GM12878 (cell line): Measurements from ENCODE around the gene PRRT4. TPM values are rescaled to one million over a fixed set of nuclear protein-coding genes. Genes with fewer than 3 reads are reported as not detected.

Source experiments
- ATAC-seq: fragments of 200-7000 bp; cut with Tn5 transposase; 3 replicates; pipeline ENCODE4 v1.9.1; 2020; ENCODE audit warnings: mild to moderate bottlenecking, moderate library complexity
- BruUV-seq: library from RNA; stranded (reverse); fragments of 400-500 nt; replicated peaks from 2 replicates; lab custom pipeline; 2021; lab: Mats Ljungman, UMichigan
- CTCF ChIA-PET: fragments of 300-600 bp; sonication (Branson Sonifier 250); formaldehyde crosslinking; extraction: SDS; loops from one replicate; lab custom pipeline; 2021; ENCODE audit warnings: inconsistent platforms; lab: Yijun Ruan, JAX
- POLR2A ChIA-PET: fragments of 350-600 bp; formaldehyde crosslinking; extraction: SDS; loops from one replicate; lab custom pipeline; 2021; ENCODE audit warnings: inconsistent platforms; lab: Charles Lee
- RAD21 ChIA-PET: fragments of 300-600 bp; sonication (Branson Sonifier 250); formaldehyde crosslinking; loops from one replicate; lab custom pipeline; 2023; ENCODE audit warnings: antibody characterized with exemption; ENCODE audit not compliant: unreplicated experiment; lab: Charles Lee
- SMC1A ChIA-PET: fragments of 300-600 bp; sonication (Branson Sonifier 250); formaldehyde crosslinking; loops from one replicate; lab custom pipeline; 2023; ENCODE audit not compliant: unreplicated experiment, uncharacterized antibody; lab: Charles Lee
- DNase-seq: peaks from one replicate; pipeline ENCODE4 v3.0.0-alpha.2; 2011; ENCODE audit warnings: low read depth, low spot score
- FAIRE-seq: peaks from 3 replicates; lab custom pipeline; 2011; peaks lifted over from hg19 to GRCh38; lab: Jason Lieb, UNC
- H2AFZ ChIP-seq: 2 replicates; pipeline ENCODE4 v1.6.0; 2011; ENCODE audit warnings: low read depth, low read length, control low read depth; ENCODE audit not compliant: control insufficient read depth
- H3K27ac ChIP-seq: 2 replicates; pipeline ENCODE4 v1.5.1; 2011; ENCODE audit warnings: control low read depth; ENCODE audit not compliant: control insufficient read depth, insufficient read depth
- H3K27me3 ChIP-seq, 2 experiments: replicated peaks in 1 of 2; 2 replicates each; pipeline versions ENCODE4 v1.6.0 to v1.6.1; 2011; ENCODE audit warnings: low read length in 1 of 2; ENCODE audit not compliant: control insufficient read depth in 2 of 2, insufficient read depth in 2 of 2
- H3K36me3 ChIP-seq, 2 experiments: 2 replicates each; pipeline ENCODE4 v1.5.1; 2011; ENCODE audit warnings: low read length in 1 of 2; ENCODE audit not compliant: control insufficient read depth in 2 of 2, insufficient read depth in 2 of 2
- H3K4me1 ChIP-seq: 2 replicates; pipeline ENCODE4 v1.6.1; 2011; ENCODE audit warnings: mild to moderate bottlenecking, low read length, moderate library complexity, mixed read lengths; ENCODE audit not compliant: control insufficient read depth, insufficient read depth
- H3K4me2 ChIP-seq: 2 replicates; pipeline ENCODE4 v1.6.0; 2011; ENCODE audit warnings: control low read depth; ENCODE audit not compliant: control insufficient read depth, insufficient read depth
- H3K4me3 ChIP-seq: fragments of 200-600 bp; sonication (generic); 2 replicates; pipeline ENCODE4 v1.5.1; 2016
- H3K79me2 ChIP-seq: 2 replicates; pipeline ENCODE4 v1.6.0; 2011; ENCODE audit warnings: low read length; ENCODE audit not compliant: control insufficient read depth, insufficient read depth
- H3K9ac ChIP-seq: 2 replicates; pipeline ENCODE4 v1.8.0; 2011; ENCODE audit warnings: low read length, control low read depth, mixed read lengths; ENCODE audit not compliant: control insufficient read depth, insufficient read depth
- H3K9me3 ChIP-seq: replicated peaks from 3 replicates; pipeline ENCODE4 v1.5.1; 2011; ENCODE audit warnings: mild to moderate bottlenecking, low read length; ENCODE audit not compliant: control insufficient read depth, insufficient read depth
- H4K20me1 ChIP-seq: 2 replicates; pipeline ENCODE4 v1.6.0; 2011; ENCODE audit not compliant: control insufficient read depth, insufficient read depth
- CBFB ChIP-seq: IDR thresholded peaks from 2 replicates; pipeline ENCODE4 v1.6.1; 2016; ENCODE audit warnings: antibody characterized with exemption, low read depth
- CBX3 ChIP-seq: fragments of 200-600 bp; sonication (generic); IDR thresholded peaks from 2 replicates; pipeline ENCODE4 v1.6.1; 2016; ENCODE audit warnings: low read depth, borderline replicate concordance
- CBX5 ChIP-seq: sonication (generic); IDR thresholded peaks from 2 replicates; pipeline ENCODE4 v1.6.1; 2016; ENCODE audit warnings: low read depth, moderate library complexity, mild to moderate bottlenecking, inconsistent platforms
- CHD2 ChIP-seq: IDR thresholded peaks from 2 replicates; pipeline ENCODE4 v1.6.1; 2011; ENCODE audit warnings: low read depth, low read length, improper control_type of control experiment, borderline replicate concordance
- IKZF2 ChIP-seq, 2 experiments: fragments of 450-650 bp; IDR thresholded peaks; 2 replicates each; pipeline ENCODE4 v1.6.1; 2017; ENCODE audit warnings: mild to moderate bottlenecking in 2 of 2, moderate library complexity in 2 of 2
- JUNB ChIP-seq: IDR thresholded peaks from 2 replicates; pipeline ENCODE4 v1.6.1; 2016; ENCODE audit warnings: antibody characterized with exemption, mild to moderate bottlenecking
- NR2C1 ChIP-seq: fragments of 450-650 bp; IDR thresholded peaks from 2 replicates; pipeline ENCODE4 v1.6.1; 2017; ENCODE audit warnings: antibody characterized with exemption, mild to moderate bottlenecking, moderate library complexity
- NR2C2 ChIP-seq: IDR thresholded peaks from 2 replicates; pipeline ENCODE4 v1.6.1; 2011; ENCODE audit warnings: borderline replicate concordance, low read depth; ENCODE audit not compliant: control insufficient read depth, insufficient read length
- PAX5 ChIP-seq: IDR thresholded peaks from 2 replicates; pipeline ENCODE4 v1.6.1; 2011; ENCODE audit warnings: low read depth, low read length, borderline replicate concordance
- POLR2A ChIP-seq: IDR thresholded peaks from 2 replicates; pipeline ENCODE4 v1.6.1; 2011; ENCODE audit warnings: low read depth, mild to moderate bottlenecking, low read length
- SIX5 ChIP-seq: IDR thresholded peaks from 2 replicates; pipeline ENCODE4 v1.6.1; 2011; ENCODE audit warnings: mild to moderate bottlenecking, low read depth, low read length, moderate library complexity; ENCODE audit not compliant: severe bottlenecking
- WGBS: methylation state at CpG from one replicate; pipeline ENCODE4 v1.1.6; 2016; ENCODE audit warnings: low lambda C conversion rate; ENCODE audit not compliant: insufficient replicate concordance, insufficient coverage; ENCODE audit errors: missing lambda C conversion rate; 5-methylcytosine and 5-hydroxymethylcytosine counted together
- in situ Hi-C: fragments of 300-500 bp; cut with MboI; formaldehyde crosslinking; loops from 9 replicates; pipeline ENCODE4 v1.14.3; 2018; ENCODE audit warnings: mixed read lengths
- intact Hi-C: fragments of 100-400 bp; cut with micrococcal nuclease; formaldehyde crosslinking; loops from one replicate; pipeline ENCODE4 v1.14.2; 2022; ENCODE audit not compliant: unreplicated experiment
- polyA plus RNA-seq, 11 experiments: library from polyadenylated mRNA; depleted of rRNA in 4 of 11; unstranded in 6 of 11; stranded (reverse) in 5 of 11; fragments of >200 nt; fragmentation: Nextera tagmentation in 4 of 11; fragmentation: Illumina TruSeq in 1 of 11; extraction: Ambion mirVana in 4 of 11; extraction: Trizol in 1 of 11; gene quantifications; 1 replicate in 1 of 11; 2 replicates in 10 of 11; pipeline versions ENCODE4 v1.2.1 to v1.2.3, GENCODE V29; 2011 to 2016; ENCODE audit warnings: inconsistent platforms in 2 of 11, missing spikeins in 2 of 11, low read depth in 1 of 11
- total RNA-seq, 4 experiments: library from RNA; depleted of rRNA in 3 of 4; stranded (reverse); fragments of >200 nt in 3 of 4; fragmentation: Illumina TruSeq in 1 of 4; extraction: Trizol in 1 of 4; gene quantifications; 2 replicates each; pipeline versions ENCODE4 v1.2.1 to v1.2.3, GENCODE V29; 2013 to 2021
- TF ChIP-seq, protein P1 (sequence below): fragments of 450-650 bp; IDR thresholded peaks from 2 replicates; pipeline ENCODE4 v1.6.1; 2014; ENCODE audit warnings: mild to moderate bottlenecking
- TF ChIP-seq, protein P2 (sequence below): fragments of 450-650 bp; formaldehyde crosslinking; IDR thresholded peaks from 2 replicates; pipeline ENCODE4 v1.5.0; 2022; ENCODE audit warnings: mild to moderate bottlenecking, missing genetic modification characterization
- TF ChIP-seq, protein P3 (sequence below): fragments of 450-650 bp; IDR thresholded peaks from 2 replicates; pipeline ENCODE4 v1.6.1; 2017; ENCODE audit warnings: antibody characterized with exemption, mild to moderate bottlenecking, moderate library complexity
- TF ChIP-seq, protein P4 (sequence below): fragments of 450-650 bp; IDR thresholded peaks from 2 replicates; pipeline ENCODE4 v1.6.1; 2016; ENCODE audit warnings: mild to moderate bottlenecking

The PRRT4 gene
- total and polyA plus RNA-seq, 10 of the 15 experiments (the other 5 are each of a cell fraction or from before 2014, with no cell fraction given) = not detected

DNA sequence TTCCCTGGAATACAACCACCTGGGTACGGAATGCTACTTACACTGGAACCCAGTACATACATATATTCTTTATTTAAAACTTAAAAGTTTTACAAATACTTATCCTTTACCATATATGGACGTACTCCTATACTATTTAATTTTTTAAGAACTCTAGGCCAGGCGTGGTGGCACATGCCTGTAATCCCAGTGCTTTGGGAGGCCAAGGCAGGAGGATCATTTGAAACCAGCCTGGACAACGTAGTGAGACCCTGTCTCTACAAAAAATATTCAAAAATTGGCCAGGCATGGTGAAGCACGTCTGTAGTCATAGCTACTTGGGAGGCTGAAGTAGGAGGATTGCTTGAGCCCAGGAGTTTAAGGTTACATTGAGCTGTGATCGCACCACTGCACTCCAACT lies 19.8 kb downstream of the PRRT4 start (continued):
- TF ChIP-seq, protein P1, sequence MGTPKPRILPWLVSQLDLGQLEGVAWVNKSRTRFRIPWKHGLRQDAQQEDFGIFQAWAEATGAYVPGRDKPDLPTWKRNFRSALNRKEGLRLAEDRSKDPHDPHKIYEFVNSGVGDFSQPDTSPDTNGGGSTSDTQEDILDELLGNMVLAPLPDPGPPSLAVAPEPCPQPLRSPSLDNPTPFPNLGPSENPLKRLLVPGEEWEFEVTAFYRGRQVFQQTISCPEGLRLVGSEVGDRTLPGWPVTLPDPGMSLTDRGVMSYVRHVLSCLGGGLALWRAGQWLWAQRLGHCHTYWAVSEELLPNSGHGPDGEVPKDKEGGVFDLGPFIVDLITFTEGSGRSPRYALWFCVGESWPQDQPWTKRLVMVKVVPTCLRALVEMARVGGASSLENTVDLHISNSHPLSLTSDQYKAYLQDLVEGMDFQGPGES = no peak
- TF ChIP-seq POLR2A (no peak), CHD2 (no peak)

DNA sequence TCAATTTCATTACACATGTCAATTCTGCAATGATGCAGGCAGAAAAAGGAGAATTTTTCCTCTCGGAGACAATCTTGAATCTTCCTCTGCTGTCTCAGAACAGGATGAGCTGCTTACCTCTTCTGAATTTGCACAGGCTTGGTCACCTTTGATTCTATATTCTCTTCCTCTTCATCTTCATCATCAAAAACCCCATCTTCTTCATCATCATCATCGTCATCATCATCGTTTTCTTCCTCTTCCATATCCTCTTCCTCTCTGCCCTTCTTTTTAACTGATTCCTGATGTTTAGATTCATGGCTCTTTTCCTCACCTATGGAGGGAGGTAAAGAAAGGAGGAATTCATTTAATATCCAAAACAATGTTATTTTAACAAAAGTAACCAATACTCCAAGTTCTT lies 25.8 kb downstream of the PRRT4 start:
- Histone ChIP-seq H3K4me1 (no peaks in the 10 kb centered on the region), H3K9me3 (no peaks in the 10 kb centered on the region), H3K9ac (no peak overlapping the region), H3K36me3 (peaks cover 6 to 16% of the 10 kb centered on the region in 2 experiments), H3K4me3 (no peak overlapping the region), H3K27ac (no peak overlapping the region), H4K20me1 (no peaks in the 10 kb centered on the region), H3K79me2 (peaks cover 1% of the 10 kb centered on the region), H3K4me2 (no peak overlapping the region), H2AFZ (no peak overlapping the region), H3K27me3 (no peaks in the 10 kb centered on the region)
- RAD21 ChIA-PET = interaction anchor here (0.6 kb wide), 1 partner anchor 787 kb away, joined by 3 read pairs; no protein-coding TSS in a partner anchor
- FAIRE-seq (no peak), ATAC-seq (no peak), DNase-seq (no peak)
- 97% methylated on average over 3 of the region's 3 CpGs for WGBS
- SMC1A ChIA-PET = no interaction called here
- CTCF ChIA-PET = no interaction called here
- in situ Hi-C loops = no loop called here
- no TSS peak for BruUV-seq
- POLR2A ChIA-PET = no interaction called here
- intact Hi-C loops = no loop called here
- no peak for TF ChIP-seq CBX3
- TF ChIP-seq, protein P2, sequence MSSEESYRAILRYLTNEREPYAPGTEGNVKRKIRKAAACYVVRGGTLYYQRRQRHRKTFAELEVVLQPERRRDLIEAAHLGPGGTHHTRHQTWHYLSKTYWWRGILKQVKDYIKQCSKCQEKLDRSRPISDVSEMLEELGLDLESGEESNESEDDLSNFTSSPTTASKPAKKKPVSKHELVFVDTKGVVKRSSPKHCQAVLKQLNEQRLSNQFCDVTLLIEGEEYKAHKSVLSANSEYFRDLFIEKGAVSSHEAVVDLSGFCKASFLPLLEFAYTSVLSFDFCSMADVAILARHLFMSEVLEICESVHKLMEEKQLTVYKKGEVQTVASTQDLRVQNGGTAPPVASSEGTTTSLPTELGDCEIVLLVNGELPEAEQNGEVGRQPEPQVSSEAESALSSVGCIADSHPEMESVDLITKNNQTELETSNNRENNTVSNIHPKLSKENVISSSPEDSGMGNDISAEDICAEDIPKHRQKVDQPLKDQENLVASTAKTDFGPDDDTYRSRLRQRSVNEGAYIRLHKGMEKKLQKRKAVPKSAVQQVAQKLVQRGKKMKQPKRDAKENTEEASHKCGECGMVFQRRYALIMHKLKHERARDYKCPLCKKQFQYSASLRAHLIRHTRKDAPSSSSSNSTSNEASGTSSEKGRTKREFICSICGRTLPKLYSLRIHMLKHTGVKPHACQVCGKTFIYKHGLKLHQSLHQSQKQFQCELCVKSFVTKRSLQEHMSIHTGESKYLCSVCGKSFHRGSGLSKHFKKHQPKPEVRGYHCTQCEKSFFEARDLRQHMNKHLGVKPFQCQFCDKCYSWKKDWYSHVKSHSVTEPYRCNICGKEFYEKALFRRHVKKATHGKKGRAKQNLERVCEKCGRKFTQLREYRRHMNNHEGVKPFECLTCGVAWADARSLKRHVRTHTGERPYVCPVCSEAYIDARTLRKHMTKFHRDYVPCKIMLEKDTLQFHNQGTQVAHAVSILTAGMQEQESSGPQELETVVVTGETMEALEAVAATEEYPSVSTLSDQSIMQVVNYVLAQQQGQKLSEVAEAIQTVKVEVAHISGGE (CRISPR knock-in tag) = no peak
- TF ChIP-seq PAX5 = no peak
- TF ChIP-seq, protein P3, sequence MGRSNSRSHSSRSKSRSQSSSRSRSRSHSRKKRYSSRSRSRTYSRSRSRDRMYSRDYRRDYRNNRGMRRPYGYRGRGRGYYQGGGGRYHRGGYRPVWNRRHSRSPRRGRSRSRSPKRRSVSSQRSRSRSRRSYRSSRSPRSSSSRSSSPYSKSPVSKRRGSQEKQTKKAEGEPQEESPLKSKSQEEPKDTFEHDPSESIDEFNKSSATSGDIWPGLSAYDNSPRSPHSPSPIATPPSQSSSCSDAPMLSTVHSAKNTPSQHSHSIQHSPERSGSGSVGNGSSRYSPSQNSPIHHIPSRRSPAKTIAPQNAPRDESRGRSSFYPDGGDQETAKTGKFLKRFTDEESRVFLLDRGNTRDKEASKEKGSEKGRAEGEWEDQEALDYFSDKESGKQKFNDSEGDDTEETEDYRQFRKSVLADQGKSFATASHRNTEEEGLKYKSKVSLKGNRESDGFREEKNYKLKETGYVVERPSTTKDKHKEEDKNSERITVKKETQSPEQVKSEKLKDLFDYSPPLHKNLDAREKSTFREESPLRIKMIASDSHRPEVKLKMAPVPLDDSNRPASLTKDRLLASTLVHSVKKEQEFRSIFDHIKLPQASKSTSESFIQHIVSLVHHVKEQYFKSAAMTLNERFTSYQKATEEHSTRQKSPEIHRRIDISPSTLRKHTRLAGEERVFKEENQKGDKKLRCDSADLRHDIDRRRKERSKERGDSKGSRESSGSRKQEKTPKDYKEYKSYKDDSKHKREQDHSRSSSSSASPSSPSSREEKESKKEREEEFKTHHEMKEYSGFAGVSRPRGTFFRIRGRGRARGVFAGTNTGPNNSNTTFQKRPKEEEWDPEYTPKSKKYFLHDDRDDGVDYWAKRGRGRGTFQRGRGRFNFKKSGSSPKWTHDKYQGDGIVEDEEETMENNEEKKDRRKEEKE = no peak
- TF ChIP-seq IKZF2 (IDR thresholded peaks at IDR 0.05) = no peak
- TF ChIP-seq SIX5 = no peak
- TF ChIP-seq NR2C2 = no peak
- TF ChIP-seq CBFB = no peak
- TF ChIP-seq, protein P4, sequence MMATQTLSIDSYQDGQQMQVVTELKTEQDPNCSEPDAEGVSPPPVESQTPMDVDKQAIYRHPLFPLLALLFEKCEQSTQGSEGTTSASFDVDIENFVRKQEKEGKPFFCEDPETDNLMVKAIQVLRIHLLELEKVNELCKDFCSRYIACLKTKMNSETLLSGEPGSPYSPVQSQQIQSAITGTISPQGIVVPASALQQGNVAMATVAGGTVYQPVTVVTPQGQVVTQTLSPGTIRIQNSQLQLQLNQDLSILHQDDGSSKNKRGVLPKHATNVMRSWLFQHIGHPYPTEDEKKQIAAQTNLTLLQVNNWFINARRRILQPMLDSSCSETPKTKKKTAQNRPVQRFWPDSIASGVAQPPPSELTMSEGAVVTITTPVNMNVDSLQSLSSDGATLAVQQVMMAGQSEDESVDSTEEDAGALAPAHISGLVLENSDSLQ = no peak
- no peak for TF ChIP-seq CBX5
- TF ChIP-seq NR2C1 = no peak
- TF ChIP-seq JUNB = no peak
